ENCODE results near the gene GCH1.

GCH1 gene

DNA sequence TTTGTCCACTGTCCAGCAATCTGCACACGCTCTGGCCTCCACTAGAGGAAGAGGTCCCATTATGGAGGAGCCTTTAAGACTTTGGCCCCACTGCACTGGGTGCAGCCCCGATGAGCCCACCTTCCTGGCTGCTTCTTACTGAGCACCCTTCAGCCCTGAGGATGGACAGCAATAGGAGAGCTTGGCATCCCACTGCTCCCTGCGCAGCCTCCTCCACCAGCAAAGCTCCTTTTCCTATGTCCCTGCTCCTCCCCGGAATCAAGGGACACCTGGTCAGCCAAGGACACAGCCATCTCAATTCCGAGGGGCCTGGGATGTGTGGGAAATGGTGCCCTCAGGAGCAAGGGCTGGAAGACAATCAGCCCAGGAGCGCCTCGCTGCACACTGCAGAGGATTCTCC, 94.7 kb downstream of the GCH1 start:
- H3K9me3 ChIP-seq (ENCODE audit: severe bottlenecking), result no peaks in the 10 kb centered on the region
- H3K4me3 ChIP-seq (ENCODE audit: severe bottlenecking), result no peak overlapping the region
- no peak for DNase-seq (ENCODE audit: low spot score)
- no peak for TF ChIP-seq CTCF (IDR thresholded peaks at IDR 0.05; ENCODE audit: poor library complexity, severe bottlenecking)
- no peaks in the 10 kb centered on the region for H3K36me3 ChIP-seq (ENCODE audit: low read depth)
- ATAC-seq (ENCODE audit: low read depth), result no peak
- no peaks in the 10 kb centered on the region for H3K27me3 ChIP-seq (ENCODE audit: insufficient read depth, poor library complexity, severe bottlenecking)
- no peak overlapping the region for H3K27ac ChIP-seq (ENCODE audit: poor library complexity, severe bottlenecking)
- H3K4me1 ChIP-seq (ENCODE audit: insufficient read depth, poor library complexity, severe bottlenecking), result no peaks in the 10 kb centered on the region

- no peaks in the 10 kb centered on the region for H3K4me1 ChIP-seq (ENCODE audit: insufficient read depth, poor library complexity, severe bottlenecking)
- no peaks in the 10 kb centered on the region for H3K36me3 ChIP-seq (ENCODE audit: low read depth)
- no peak overlapping the region for H3K4me3 ChIP-seq (ENCODE audit: severe bottlenecking)
- no peak overlapping the region for H3K27ac ChIP-seq (ENCODE audit: poor library complexity, severe bottlenecking)
- ATAC-seq (ENCODE audit: low read depth) (no peak), DNase-seq (ENCODE audit: low spot score) (no peak)
- H3K27me3 ChIP-seq (ENCODE audit: insufficient read depth, poor library complexity, severe bottlenecking), result no peaks in the 10 kb centered on the region
- TF ChIP-seq CTCF (IDR thresholded peaks at IDR 0.05; ENCODE audit: poor library complexity, severe bottlenecking), result no peak
- H3K9me3 ChIP-seq (ENCODE audit: severe bottlenecking), result no peaks in the 10 kb centered on the region
Measured at GRCh38 chr14:54807428-54807827, 95.2 kb downstream of the GCH1 start.

DNA sequence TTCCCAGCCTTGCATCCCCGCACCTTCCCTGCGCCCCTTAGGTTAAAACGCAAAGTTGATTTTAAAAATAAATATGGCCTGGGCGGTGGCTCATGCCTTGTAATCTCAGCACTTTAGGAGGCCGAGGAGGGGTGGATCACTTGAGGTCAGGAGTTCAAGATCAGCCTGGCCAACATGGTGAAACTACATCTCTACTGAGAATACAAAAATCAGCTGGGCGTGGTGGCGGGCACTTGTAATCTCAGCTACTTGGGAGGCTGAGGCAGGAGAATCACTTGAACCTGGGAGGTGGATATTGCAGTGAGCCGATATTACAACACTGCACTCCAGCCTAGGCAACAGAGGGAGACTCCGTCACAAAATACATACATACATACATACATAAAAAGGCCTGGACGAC, 96.0 kb downstream of the GCH1 start:
- Histone ChIP-seq H3K4me1 (ENCODE audit: insufficient read depth, poor library complexity, severe bottlenecking) (no peaks in the 10 kb centered on the region), H3K4me3 (ENCODE audit: severe bottlenecking) (no peak overlapping the region), H3K27me3 (ENCODE audit: insufficient read depth, poor library complexity, severe bottlenecking) (no peaks in the 10 kb centered on the region), H3K9me3 (ENCODE audit: severe bottlenecking) (no peaks in the 10 kb centered on the region), H3K27ac (ENCODE audit: poor library complexity, severe bottlenecking) (no peak overlapping the region), H3K36me3 (ENCODE audit: low read depth) (no peaks in the 10 kb centered on the region)
- no peak for DNase-seq (ENCODE audit: low spot score)
- ATAC-seq (ENCODE audit: low read depth), result no peak
- no peak for TF ChIP-seq CTCF (IDR thresholded peaks at IDR 0.05; ENCODE audit: poor library complexity, severe bottlenecking)

- Histone ChIP-seq H3K4me3 (ENCODE audit: severe bottlenecking) (no peak overlapping the region), H3K4me1 (ENCODE audit: insufficient read depth, poor library complexity, severe bottlenecking) (no peaks in the 10 kb centered on the region), H3K27me3 (ENCODE audit: insufficient read depth, poor library complexity, severe bottlenecking) (no peaks in the 10 kb centered on the region), H3K9me3 (ENCODE audit: severe bottlenecking) (no peaks in the 10 kb centered on the region), H3K36me3 (ENCODE audit: low read depth) (no peaks in the 10 kb centered on the region), H3K27ac (ENCODE audit: poor library complexity, severe bottlenecking) (no peak overlapping the region)
- ATAC-seq (ENCODE audit: low read depth) (peak; percentile 88), DNase-seq (ENCODE audit: low spot score) (peak; percentile 76)
- TF ChIP-seq CTCF (IDR thresholded peaks at IDR 0.05; ENCODE audit: poor library complexity, severe bottlenecking), result peak; percentile 99
Measured at GRCh38 chr14:54805445-54806322, 96.9 kb downstream of the GCH1 start.

GRCh38 chr14:54805070-54805444, 97.6 kb downstream of the GCH1 start:
- Histone ChIP-seq H3K4me1 (ENCODE audit: insufficient read depth, poor library complexity, severe bottlenecking) (no peaks in the 10 kb centered on the region), H3K27ac (ENCODE audit: poor library complexity, severe bottlenecking) (no peak overlapping the region), H3K36me3 (ENCODE audit: low read depth) (no peaks in the 10 kb centered on the region), H3K9me3 (ENCODE audit: severe bottlenecking) (no peaks in the 10 kb centered on the region), H3K4me3 (ENCODE audit: severe bottlenecking) (no peak overlapping the region), H3K27me3 (ENCODE audit: insufficient read depth, poor library complexity, severe bottlenecking) (no peaks in the 10 kb centered on the region)
- ATAC-seq (ENCODE audit: low read depth), result no peak
- TF ChIP-seq CTCF (IDR thresholded peaks at IDR 0.05; ENCODE audit: poor library complexity, severe bottlenecking), result no peak
- no peak for DNase-seq (ENCODE audit: low spot score)
